ENCODE measurements around the gene COL1A1. TPM values are rescaled to one million over a fixed set of nuclear protein-coding genes. Genes with fewer than 3 reads are reported as not detected.

COL1A1 gene
- polyA plus RNA-seq, 12 donors, result 2,279 to 10,060 (median 4,381) TPM

GRCh38 chr17:50173335-50173941 lies 28.0 kb downstream of the COL1A1 start:
- peak; percentile 92 for DNase-seq

GRCh38 chr17:50172936-50173334 lies 28.5 kb downstream of the COL1A1 start:
- no peak for DNase-seq

- DNase-seq, result no peak
Observed at GRCh38 chr17:50172130-50172529, 29.3 kb downstream of the COL1A1 start.

- no peak for DNase-seq
Observed at GRCh38 chr17:50171371-50172071, 29.9 kb downstream of the COL1A1 start.

GRCh38 chr17:50170662-50171370 lies 30.6 kb downstream of the COL1A1 start:
- DNase-seq, result no peak

GRCh38 chr17:50169881-50170459 lies 31.5 kb downstream of the COL1A1 start:
- no peak for DNase-seq

- no peak for DNase-seq
Observed at GRCh38 chr17:50169121-50169764, 32.2 kb downstream of the COL1A1 start.

- DNase-seq, result no peak
Observed at GRCh38 chr17:50168319-50168718, 33.1 kb downstream of the COL1A1 start.

GRCh38 chr17:50167371-50167770 lies 34.1 kb downstream of the COL1A1 start:
- no peak for DNase-seq

- DNase-seq, result no peak
Observed at GRCh38 chr17:50166518-50167181, 34.8 kb downstream of the COL1A1 start.

- DNase-seq, result no peak
Observed at GRCh38 chr17:50165867-50166517, 35.4 kb downstream of the COL1A1 start, which contains the start of gene SGCA. Gene SGCA, plus strand, starts transcription at chr17:50166005. Its CDS starts 36 bp downstream, at chr17:50166041.

- DNase-seq, result no peak
Observed at GRCh38 chr17:50165466-50165865, 36.0 kb downstream of the COL1A1 start.

GRCh38 chr17:50165066-50165465 lies 36.4 kb downstream of the COL1A1 start:
- DNase-seq, result no peak

GRCh38 chr17:50164697-50164988 lies 36.8 kb downstream of the COL1A1 start:
- no peak for DNase-seq

GRCh38 chr17:50163843-50164696 lies 37.4 kb downstream of the COL1A1 start:
- DNase-seq, result no peak

- DNase-seq, result no peak
Observed at GRCh38 chr17:50162466-50163254, 38.8 kb downstream of the COL1A1 start.

GRCh38 chr17:50161911-50162288 lies 39.5 kb downstream of the COL1A1 start:
- no peak for DNase-seq

GRCh38 chr17:50161023-50161910 lies 40.2 kb downstream of the COL1A1 start:
- DNase-seq, result peak; percentile 96

All from muscle of arm (tissue), 12 donors.